ENCODE measurements around the gene COQ8A.
"Not testable (repeated sequence)": the region's sequence is repeated elsewhere in the genome, so short reads cannot be mapped to it uniquely, and the experiment has no call there.

COQ8A gene

DNA sequence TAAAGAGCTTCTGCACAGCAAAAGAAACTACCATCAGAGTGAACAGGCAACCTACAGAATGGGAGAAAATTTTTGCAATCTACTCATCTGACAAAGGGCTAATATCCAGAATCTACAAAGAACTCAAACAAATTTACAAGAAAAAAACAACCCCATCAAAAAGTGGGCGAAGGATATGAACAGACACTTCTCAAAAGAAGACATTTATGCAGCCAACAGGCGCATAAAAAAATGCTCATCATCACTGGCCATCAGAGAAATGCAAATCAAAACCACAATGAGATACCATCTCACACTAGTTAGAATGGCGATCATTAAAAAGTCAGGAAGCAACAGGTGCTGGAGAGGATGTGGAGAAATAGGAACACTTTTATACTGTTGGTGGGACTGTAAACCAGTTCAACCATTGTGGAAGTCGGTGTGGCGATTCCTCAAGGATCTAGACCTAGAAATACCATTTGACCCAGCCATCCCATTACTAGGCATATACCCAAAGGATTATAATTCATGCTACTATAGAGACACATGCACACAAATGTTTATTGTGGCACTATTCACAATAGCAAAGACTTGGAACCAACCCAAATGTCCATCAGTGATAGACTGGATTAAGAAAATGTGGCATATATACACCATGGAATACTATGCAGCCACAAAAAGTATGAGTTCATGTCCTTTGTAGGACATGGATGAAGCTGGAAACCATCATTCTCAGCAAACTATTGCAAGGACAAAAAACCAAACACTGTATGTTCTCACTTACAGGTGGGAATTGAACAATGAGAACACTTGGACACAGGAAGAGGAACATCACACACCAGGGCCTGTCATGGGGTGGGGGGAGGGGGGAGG, 10.6 kb upstream of the COQ8A start:
- DNase-seq: not testable (repeated sequence)

- DNase-seq: no peak
Observed at GRCh38 chr1:226934483-226935237, 5.4 kb upstream of the COQ8A start.

- no peak for DNase-seq
Observed at GRCh38 chr1:226937940-226938725, 2.0 kb upstream of the COQ8A start.

GRCh38 chr1:226938903-226939437, 1.1 kb upstream of the COQ8A start:
- DNase-seq: peak; percentile 66

- DNase-seq: peak; percentile 84
Observed at GRCh38 chr1:226939438-226940028, 561 bp upstream of the COQ8A start.

- DNase-seq: no peak
Observed at GRCh38 chr1:226940806-226941067, 643 bp downstream of the COQ8A start.

DNA sequence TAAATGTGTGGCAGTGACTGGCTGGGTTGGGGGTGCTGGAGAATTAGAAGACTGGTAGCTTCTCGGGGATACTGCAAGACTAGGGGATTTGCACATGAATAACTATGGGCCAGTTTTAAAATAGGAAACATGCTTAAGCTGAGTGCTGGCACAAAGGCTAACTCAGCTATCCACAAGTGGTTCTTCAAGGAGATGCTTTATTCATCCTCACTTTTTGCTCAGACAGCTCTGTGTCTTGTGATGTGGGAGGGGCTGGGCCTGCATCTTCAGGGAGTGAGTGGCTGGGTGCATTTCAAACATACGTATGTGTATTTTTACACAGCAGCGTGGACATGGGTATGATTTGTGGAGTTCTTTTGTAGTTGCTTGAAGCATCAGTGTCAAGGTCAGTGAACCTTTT, 2.3 kb downstream of the COQ8A start:
- no peak for DNase-seq

GRCh38 chr1:226943156-226943555, 3.1 kb downstream of the COQ8A start:
- DNase-seq: no peak

- DNase-seq: no peak
Observed at GRCh38 chr1:226943927-226944326, 3.8 kb downstream of the COQ8A start.

DNA sequence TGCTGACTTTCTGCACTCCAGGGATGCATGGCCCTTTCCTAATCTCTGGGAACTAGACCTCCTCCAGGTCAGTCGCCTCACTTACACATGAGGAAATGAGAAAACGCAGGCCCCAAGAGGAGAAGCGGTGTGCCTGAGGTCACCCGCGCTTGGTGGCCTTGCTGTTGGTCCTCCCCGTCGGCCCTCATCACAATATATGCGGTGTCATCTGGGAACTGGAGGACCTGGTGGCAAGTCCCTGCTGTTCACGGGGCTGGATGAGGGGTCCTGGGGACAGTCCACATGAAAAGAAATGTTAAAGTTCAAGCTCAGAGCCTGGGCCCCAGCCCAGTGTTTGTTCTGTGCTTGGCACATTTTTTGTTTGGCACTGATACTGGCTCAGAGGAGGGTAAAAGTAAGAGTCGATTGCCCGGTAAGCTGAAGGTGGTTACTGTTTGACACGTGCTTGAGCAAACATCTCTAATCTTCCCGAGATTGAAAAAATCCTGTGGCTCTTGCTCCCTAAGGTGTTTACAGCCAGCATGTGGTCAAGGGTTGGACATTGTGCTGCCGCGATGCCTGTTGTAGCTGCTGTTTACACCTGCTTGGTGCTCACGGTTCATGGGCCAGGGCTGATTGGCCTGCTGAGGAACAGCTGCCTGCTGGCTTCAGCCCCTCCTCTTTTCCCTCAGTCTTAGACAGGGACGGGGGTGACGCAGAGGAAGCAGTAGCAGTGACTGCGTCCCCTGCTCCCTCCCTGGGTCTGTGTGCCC, 5.2 kb downstream of the COQ8A start:
- no peak for DNase-seq

DNA sequence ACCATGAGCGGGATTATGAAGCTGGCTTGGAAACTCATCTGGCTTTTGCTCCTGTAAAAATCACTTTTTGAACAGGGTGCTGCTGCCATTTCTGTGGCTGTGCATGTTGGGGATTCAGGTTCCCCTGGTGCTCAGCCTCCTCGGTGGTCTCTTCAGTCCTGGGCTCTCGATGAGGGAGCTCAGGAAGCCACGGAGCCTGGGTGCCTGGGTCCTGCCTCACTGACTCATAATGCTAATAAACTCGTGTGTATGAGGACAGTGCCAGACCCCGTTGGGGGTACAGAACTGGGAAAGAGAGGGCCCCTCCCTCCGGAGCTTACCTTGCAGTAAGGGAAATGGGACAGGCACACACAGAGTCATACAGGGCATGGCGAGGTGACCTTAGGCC, 5.8 kb downstream of the COQ8A start:
- DNase-seq: no peak

GRCh38 chr1:226946285-226946684, 6.2 kb downstream of the COQ8A start:
- DNase-seq: no peak

DNA sequence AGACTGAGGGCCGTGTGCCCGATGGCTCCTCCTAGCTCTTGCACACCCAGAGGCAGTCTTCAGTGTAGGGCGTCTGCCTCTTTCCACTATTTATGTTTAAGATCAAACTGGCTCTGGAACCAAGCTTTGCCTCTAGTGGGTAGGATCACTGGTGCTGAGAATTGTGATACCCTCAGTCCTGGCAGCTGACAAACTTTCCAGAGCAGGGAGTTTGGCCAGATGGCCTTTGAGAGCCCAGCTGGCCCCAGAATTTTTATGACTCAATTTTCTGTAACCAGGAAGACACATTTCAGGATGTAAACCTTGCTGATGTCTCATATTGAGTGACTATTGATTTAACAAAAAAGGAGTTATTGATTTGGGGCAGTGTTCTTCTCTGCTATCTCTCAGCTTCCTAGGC, 6.7 kb downstream of the COQ8A start:
- peak; percentile 24 for DNase-seq

DNA sequence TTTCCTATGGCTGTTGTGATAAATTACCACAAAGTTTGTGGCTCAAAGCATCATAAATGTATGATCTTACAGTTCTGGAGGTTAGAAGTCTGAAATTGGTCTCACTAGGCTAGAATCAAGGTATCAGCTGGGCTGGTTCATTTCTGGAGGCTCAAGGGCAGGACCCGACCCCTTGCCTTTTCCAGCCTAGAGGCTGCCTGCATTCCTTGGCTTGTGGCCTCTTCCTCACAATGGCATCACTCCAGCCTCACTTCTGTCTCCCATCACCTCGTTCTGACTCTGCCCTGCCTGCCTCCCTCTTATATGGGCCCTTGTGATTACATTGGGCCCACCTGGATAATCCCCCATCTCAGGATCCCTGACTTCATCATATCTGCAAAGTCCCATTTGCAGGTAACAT, 8.0 kb downstream of the COQ8A start:
- DNase-seq: no peak

DNA sequence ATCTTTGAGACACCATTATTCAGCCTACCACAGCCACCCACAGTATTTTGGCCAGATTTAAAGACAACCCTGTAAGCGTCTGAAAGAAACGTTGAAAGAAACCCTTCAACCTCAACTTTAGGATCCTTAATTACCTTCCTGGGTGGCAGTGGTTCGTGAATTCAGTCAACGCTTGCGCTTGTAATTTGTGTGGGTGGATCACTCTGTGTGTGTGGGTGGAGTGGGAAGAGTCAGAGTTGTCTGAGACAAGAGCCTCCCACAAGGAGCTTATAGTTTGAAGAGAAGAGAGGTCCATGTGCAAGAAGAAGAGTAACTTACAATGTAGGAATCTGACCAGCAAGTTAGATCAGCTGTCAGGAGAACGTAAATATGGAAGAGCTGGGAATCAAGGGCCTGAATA, 8.4 kb downstream of the COQ8A start:
- no peak for DNase-seq

DNA sequence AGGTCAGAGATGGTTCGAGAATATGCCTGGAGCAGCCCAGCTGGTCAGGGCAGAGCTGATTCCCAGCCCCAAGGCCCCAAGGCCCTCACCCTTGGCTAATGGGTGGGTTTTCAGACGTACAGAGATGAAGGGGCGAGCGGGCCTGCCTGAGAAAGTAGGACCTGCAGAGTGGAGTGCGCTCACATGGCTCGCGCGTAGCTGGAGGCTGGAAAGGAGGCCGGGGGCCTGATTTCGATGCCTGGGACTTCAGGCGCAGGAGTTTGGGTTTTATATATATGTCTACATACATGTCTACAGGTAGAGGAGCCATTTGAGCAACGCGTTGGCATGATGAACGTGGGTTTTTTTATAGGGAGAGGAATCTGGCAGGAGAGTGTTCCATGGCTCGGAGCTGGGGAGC, 8.9 kb downstream of the COQ8A start:
- no peak for DNase-seq

DNA sequence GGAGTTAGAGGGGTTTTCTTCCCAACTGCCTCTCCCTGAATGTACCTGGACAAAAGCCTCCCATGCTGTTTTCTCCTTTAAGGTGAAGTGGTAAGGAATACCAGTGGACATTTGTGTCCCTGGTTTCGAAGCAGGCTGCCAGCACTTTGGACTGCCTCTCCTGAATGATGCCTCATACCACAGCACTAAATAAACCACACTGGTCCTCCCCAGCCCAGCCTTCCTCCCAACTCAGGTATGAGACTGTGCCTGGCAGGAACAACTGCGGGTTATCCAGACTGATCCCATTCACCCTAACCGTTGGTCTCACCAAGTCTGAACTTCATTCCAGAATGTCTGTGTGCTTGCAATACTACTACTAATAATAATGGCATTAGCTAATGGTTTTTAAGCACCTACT, 9.3 kb downstream of the COQ8A start:
- DNase-seq: no peak

GRCh38 chr1:226950316-226950715, 10.2 kb downstream of the COQ8A start:
- no peak for DNase-seq

DNA sequence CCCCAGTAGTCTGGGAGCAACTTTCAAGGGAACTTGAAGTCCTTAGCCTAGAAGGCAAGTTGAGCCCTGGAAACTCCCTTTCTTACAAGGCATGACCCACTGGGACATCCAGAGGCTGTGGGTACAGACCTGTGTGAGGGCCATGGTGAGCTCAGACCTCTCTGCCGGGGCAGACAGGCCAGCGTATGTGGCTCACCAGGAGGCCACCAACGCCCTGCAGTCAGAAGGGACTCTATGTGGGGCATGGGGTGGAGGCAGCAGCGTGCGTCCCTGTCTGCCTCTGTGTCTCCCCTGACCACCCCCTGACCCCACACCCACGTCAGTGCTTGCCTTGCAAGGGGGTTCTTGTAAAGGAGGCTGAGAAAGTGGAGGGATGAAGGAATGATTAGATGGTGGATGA, 10.8 kb downstream of the COQ8A start:
- DNase-seq: no peak

DNA sequence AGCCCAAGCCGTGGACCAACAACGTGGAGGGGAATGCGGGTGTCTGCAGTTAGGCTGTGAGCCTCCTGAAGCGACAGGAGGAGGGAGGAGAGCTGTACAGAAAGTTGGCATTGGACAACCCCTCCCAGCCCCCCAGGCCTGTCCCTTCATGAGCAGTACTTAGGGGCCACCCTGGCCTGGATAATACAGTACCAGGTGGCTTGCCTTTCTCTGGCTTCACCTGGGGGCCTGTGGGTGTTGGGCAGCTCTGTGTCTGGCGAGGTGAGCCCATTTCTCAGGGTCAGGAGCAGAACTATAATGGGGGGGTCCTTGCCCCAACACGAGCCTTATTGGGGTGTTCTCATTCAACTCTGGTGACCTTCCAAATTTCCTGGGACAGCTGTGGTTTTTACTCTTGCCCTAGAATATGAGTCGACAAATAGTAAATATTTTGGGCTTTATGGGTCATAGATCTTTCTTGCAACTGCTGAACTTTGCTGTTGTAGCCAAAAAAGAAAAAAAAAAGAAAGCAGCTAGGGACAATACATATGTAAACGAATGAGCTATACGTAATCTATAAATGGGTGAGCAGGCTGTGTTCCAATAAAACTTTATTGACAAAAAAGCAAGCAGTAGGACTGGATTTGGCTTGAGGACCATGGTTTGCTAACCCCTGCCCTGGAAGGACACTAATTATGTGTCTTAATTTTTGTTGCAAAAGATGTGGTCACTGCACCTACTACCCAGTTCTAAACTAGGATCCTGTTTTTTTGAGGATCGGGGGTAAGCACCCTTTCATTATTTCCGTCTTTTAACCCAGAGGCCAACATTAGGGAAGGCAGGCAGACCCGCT, 11.4 kb downstream of the COQ8A start:
- no peak for DNase-seq

GRCh38 chr1:226952118-226952441, 12.0 kb downstream of the COQ8A start:
- no peak for DNase-seq
